Measurements from ENCODE around the gene ILKAP.

Gene ILKAP

DNA sequence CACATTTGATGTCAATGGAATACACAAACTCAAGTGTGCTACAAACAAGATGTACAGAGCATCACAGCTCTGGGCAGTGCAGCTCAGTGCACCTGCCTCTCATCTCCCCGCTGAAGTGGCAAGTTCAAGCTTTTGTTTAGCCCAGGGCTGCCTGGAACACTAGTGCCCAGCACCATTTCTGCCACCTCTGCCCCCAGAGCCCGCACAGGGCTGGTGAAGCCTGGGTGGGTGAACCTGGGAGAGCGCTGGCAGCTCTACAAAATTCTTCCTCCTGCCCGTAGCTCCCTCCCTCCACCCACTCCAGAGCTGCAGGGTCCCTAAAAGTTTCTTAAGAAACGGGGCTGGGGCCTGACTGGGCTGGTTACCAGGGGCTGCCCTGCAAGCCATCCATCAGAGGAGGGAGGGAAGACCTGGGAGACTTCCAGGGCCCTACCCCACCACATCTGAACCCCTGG lies 34.8 kb upstream of the ILKAP start:
- in situ Hi-C loops (cut with HindIII; ENCODE audit: low pct_ligation_motif_present, low pct_unique_long_range_greater_than_20kb, low sequenced_read_pairs): no loop called here
- DNase-seq: no peak

DNA sequence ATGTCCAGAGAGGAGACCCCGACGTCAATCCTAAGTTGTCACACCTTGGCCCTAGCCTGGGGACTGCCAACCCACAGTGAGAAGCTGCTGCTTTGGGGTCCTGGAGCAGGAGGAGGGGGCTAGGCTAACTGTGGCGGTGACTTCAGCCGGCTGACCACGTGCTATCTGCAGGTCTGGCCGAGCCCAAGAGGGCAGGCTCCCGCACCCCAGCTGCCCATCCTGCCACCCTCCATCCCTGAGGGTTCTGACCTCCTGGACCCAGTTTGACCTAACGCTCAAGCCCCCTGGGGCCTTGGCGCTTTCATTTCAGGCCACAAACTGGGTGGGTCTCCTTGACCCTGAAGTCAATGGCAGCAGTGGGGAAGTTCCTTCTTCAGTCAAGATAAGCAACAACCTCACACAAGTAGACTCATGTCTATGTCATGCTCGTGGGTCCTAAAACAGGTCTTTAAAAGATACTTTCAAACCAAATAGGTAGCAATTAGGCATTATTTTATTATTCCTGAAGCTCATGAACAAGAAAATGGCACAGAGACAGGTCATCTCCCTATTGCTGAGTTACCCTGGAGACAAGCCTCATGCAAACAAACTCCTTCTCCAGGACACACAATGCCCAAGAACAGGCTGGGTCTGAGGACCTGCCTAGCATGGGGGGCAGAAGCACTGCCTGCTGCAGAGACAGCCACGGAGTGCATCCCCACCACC lies 34.1 kb upstream of the ILKAP start:
- in situ Hi-C loops (cut with HindIII; ENCODE audit: low pct_ligation_motif_present, low pct_unique_long_range_greater_than_20kb, low sequenced_read_pairs): no loop called here
- no peak for DNase-seq

DNA sequence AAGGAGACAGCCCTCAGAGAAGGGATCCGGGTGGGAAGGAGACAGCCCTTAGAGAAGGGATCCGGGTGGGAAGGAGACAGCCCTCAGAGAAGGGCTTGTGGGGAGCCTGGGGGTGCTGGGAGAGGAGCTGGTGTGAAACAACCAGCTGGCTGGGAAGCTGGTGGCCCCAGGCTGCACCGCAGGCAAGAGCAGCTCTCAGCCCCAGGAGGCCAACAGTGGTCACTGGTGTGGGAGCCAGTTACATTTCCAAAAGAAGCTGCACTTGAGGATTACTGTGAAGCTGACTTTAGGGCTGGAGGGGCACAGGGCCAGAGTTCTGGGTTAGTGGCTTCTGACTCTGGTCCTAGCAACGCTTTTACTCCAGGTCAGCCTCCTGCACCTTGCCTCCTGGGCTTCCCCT lies 33.1 kb upstream of the ILKAP start:
- no peak for DNase-seq
- in situ Hi-C loops (cut with HindIII; ENCODE audit: low pct_ligation_motif_present, low pct_unique_long_range_greater_than_20kb, low sequenced_read_pairs): no loop called here

DNA sequence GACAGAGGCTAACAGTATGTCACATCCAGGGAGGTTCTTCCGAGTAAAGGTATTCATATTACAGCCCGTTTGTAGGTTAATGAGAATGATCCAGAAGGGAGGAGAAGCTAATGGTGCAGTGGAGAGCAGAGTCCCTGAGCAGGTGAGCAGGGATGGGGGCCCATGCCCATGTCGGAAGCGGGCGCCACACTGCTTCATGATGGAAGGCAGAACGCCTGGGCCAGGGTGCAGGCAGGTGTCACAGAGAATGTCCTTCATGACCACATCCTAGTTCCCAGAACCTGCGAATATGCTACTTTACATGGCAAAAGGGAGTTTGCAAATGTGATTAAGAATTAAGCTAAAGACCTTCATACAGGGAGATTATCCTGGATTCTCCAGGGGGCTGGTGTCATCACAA lies 32.4 kb upstream of the ILKAP start:
- in situ Hi-C loops (cut with HindIII; ENCODE audit: low pct_ligation_motif_present, low pct_unique_long_range_greater_than_20kb, low sequenced_read_pairs): no loop called here
- no peak for DNase-seq

DNA sequence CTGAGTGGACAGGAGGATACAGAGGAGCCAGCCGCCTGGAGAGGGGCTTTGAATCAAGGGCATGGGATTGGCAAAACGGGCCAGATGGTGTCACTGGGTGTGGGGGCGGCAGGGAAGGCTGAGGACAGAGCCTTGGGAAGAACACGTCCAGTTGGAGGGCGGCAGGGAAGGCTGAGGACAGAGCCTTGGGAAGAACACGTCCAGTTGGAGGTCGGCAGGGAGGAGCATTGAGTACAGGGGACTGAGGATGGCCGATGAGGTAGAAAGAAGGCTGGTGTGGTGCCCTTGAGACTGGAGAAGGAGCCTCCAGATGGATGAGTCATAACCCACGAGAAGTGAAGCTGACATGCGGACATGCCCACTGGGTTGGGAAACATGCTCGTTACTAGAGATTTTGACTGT lies 31.8 kb upstream of the ILKAP start:
- peak; percentile 13 for DNase-seq
- in situ Hi-C loops (cut with HindIII; ENCODE audit: low pct_ligation_motif_present, low pct_unique_long_range_greater_than_20kb, low sequenced_read_pairs): no loop called here

DNA sequence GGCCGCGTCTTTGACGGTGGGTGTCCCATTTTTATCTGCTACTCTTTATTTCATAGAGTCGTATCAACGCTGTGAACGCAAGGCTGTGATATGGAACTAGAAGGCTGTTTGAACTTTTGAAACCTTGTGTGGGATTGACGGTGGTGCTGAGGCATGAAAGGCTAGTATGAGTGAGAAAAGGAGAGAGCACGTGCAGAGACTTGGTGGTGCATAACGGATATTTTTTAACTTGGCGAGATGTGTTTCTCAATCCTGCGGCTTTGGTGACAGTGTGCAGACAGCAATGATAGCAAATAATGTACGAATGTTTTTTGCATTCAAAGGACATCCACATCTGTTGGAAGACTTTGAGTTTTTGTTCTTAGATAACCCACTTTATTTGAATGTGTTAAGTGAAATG lies 30.1 kb upstream of the ILKAP start:
- DNase-seq: no peak
- in situ Hi-C loops (cut with HindIII; ENCODE audit: low pct_ligation_motif_present, low pct_unique_long_range_greater_than_20kb, low sequenced_read_pairs): no loop called here

DNA sequence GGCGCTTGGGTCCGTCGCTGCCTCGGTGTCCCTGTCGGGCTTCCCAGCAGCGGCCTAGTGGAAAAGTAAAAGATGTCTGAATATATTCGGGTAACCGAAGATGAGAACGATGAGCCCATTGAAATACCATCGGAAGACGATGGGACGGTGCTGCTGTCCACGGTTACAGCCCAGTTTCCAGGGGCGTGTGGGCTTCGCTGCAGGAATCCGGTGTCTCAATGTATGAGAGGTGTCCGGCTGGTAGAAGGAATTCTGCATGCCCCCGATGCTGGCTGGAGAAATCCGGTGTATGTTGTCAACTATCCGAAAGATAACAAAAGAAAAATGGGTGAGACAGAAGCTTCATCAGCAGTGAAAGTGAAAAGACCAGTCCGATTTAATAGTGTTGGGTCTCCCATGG lies 28.3 kb upstream of the ILKAP start:
- in situ Hi-C loops (cut with HindIII; ENCODE audit: low pct_ligation_motif_present, low pct_unique_long_range_greater_than_20kb, low sequenced_read_pairs): no loop called here
- no peak for DNase-seq

DNA sequence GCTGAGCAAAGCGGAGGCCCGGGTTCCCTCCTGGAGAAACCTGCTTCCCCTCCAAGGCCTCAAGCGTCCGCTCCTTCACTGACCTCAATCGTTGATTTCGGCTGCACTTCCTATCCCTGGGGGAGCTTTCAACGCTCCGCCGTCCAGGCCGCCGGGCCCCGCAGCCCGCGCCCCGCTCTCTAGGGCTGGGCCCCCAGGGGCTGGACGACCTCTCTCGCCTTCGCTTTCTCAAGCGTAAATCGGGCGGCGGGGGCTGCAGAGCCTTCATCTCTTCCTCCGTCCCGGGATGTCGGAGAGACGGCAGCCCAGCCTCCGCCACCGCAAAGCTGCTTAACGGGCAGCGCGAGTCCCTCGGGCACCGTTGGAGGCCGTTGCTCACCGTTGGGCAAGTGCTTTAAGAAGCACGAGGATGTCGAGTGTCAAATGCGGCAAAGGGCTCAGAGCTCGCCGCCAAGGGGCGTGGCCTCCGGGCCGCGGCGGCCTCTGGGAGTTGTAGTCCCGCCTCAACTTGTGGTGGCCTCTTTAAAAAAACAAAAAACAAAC lies 27.8 kb upstream of the ILKAP start:
- in situ Hi-C loops (cut with HindIII; ENCODE audit: low pct_ligation_motif_present, low pct_unique_long_range_greater_than_20kb, low sequenced_read_pairs): no loop called here
- no peak for DNase-seq

DNA sequence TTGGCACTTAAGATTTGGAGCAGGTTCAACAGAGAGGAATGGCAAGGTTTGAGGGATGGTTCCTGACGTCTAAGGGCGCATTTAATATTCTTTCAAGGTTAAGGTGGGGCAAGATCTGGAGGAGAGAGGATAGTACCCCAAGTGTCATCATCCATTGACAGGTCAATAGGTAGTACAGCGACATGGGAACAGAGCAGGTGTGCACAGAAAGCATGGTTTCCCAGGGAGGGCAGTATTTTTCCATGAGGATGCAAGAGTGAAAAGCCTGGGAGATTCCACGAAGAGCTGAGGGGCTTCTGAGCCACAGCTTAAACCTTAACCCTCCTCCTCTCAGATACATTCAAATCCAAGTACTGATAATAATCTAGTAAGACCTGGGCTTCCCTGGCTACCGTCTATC lies 27.2 kb upstream of the ILKAP start:
- DNase-seq: no peak
- in situ Hi-C loops (cut with HindIII; ENCODE audit: low pct_ligation_motif_present, low pct_unique_long_range_greater_than_20kb, low sequenced_read_pairs): no loop called here

DNA sequence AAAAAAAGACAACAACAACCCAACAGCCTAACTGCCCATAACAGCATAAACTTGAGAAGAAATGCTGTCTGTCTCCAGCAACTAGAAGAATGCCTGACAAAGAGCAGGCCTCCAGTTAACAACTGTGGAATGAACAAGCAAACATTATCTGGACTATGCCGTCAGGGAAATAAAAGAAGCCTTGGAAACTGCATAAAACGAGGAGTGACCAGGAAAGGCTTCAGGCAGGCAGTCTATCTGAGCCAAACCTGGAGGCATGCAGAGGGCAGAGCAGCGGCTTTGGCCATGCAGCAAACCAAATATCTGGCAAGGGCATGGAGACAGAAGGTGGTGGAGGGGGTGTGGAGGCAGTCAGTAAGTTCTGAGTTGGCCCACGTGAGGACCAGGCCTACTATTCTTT lies 25.2 kb upstream of the ILKAP start:
- in situ Hi-C loops (cut with HindIII; ENCODE audit: low pct_ligation_motif_present, low pct_unique_long_range_greater_than_20kb, low sequenced_read_pairs): no loop called here
- no peak for DNase-seq

DNA sequence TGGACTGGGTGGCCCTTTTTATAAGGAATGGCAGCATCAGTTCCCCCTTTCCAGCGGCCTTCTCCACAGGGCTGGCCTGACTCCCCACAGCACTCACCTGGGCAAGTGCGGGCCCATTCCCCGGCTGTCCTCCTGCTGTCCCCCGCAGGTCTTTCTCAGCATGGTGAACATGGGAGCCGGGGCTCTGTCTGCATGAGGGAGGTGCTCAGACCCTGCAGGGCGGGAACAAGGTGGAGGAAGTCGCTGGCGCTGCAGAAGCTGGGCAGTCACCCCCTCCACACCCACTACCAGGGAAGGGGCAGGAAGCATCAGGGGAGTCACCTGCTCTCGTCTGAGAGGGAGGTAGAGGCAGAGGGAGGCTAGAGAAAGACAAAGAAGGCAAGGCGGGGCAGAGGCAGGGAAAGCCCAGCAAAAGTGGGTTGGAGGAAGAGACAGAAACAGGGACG lies 24.1 kb upstream of the ILKAP start:
- DNase-seq: no peak
- in situ Hi-C loops (cut with HindIII; ENCODE audit: low pct_ligation_motif_present, low pct_unique_long_range_greater_than_20kb, low sequenced_read_pairs): no loop called here

DNA sequence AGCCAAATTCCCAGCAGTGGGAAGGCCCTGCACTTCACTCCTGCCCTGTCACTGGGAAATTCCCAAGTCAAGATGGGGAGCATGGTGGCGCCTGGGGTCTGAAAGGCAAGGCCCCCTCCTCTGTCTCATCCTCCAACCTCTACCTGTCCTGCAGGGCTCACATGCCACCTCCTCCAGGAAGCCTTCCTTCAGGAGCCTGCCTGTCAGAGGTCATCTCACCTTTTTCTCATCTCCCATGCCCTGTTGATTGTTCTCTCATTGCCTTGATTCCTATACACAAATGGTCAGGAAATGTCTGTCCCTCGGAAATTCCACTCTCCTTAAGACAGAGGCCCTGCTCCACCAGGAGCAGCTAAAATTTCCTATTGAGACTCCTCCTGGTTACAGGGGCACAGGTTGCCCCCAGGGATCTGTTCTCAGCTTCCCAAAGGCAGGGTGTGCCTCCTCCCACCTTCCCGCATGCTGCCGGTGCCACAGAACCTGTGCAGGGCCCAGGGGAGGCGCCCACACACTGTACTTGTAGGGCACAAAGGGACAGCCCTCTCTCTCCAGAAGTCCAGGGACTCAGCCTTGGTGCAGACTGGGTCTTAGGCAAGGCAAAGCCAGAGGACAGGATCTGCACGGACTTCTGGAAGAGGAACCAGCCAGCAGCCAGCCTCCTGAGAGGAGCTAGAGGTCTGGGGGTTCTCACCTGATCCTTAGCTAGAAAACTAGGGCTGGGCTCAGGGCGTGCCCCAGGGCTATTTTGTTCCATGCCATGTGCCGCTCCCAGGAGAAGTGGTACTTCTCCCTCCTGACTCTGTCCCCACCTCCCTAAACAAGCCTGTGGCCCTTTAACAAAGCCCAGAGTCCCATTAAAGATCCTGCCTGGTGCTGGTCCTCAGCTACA lies 23.4 kb upstream of the ILKAP start:
- no peak for DNase-seq
- in situ Hi-C loops (cut with HindIII; ENCODE audit: low pct_ligation_motif_present, low pct_unique_long_range_greater_than_20kb, low sequenced_read_pairs): no loop called here

DNA sequence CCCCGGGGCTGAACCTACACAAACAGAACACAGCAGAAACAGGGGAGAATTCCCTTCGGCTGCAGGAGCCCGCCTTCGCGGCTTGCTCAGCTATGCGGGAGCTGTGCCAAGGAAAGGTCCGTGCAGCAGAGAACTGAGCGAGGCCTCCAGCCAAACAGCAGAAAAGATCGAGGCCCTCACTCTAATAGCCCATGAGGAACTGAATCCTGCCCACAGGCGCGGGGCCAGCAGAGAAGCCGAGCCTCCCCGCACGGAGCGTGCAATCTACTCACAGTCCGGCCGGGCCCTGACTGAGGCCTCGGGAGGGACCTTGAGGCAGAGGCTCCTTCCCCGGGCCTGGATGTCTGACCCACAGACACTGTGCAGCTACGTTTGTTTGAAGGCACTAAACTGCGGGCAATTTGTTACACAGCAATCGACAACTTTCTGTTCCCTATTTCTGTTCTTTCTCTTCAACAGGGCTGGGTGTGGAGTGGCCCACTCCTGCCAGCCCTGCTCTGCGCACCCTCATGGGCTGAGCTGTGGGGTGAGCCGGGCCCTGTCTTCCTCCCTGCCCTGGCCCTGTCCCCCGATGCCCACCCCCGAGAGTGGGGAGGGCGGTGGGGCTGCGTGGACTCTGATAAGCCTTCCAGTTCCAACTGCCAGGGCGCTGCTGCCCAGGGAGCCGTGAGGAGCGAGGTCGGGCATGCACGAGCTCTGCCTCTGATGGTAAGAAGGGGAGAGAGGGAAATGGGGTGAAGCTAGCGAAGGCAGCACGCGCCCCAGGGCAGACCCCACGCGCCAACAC lies 22.6 kb upstream of the ILKAP start:
- DNase-seq: no peak
- in situ Hi-C loops (cut with HindIII; ENCODE audit: low pct_ligation_motif_present, low pct_unique_long_range_greater_than_20kb, low sequenced_read_pairs): no loop called here

DNA sequence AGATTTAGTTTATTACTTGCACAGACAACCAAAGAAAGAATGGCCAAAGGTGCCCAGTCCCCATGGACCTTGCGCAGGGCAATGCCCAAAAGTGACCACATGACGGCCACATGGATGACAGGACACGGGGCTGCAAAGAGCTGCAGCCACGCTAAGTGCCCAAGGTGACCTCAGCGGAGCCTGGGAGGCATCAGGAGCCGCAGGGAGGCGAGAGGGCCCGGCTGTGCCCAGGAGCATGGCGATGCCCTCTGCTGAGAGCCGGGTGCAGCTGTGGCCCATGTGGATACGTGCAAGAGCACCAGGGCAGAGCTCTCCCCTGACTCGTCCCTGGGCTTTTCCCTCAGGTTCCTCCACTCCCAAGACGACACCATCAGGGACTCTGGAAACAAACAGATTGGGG lies 21.6 kb upstream of the ILKAP start:
- in situ Hi-C loops (cut with HindIII; ENCODE audit: low pct_ligation_motif_present, low pct_unique_long_range_greater_than_20kb, low sequenced_read_pairs): no loop called here
- DNase-seq: no peak

DNA sequence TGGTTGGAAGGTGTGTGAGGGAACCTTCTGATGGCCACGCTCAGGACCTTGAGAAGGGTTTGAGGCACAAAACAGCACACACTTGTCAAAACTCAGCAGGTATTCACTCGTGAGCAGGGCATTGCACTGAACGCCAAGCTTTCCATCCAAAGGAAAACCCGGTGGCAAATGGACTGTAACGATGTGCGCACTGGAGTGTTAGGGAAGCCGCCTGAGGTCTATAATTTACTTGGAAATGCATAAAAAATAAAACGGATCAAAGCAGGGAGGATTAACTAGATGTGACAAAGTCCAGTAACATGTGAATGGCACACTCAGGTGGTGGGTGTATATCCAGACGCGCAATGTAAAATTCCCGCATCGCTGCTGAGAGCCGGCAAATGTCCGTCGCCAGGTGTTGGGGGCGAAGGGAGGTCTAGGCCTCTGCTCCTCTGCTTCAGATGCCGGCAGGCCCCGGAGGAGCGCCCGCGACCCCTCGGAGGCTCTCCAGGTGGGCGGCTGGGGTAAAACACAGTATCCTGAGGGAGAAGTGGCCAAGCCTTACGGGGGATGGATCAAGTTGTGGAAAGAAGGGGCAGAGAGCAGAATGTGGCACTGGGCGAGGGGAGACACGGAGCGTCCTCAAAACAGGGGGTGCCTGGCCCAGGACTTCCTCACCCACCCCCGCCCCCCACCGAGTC lies 21.0 kb upstream of the ILKAP start:
- DNase-seq: no peak
- in situ Hi-C loops (cut with HindIII; ENCODE audit: low pct_ligation_motif_present, low pct_unique_long_range_greater_than_20kb, low sequenced_read_pairs): no loop called here

DNA sequence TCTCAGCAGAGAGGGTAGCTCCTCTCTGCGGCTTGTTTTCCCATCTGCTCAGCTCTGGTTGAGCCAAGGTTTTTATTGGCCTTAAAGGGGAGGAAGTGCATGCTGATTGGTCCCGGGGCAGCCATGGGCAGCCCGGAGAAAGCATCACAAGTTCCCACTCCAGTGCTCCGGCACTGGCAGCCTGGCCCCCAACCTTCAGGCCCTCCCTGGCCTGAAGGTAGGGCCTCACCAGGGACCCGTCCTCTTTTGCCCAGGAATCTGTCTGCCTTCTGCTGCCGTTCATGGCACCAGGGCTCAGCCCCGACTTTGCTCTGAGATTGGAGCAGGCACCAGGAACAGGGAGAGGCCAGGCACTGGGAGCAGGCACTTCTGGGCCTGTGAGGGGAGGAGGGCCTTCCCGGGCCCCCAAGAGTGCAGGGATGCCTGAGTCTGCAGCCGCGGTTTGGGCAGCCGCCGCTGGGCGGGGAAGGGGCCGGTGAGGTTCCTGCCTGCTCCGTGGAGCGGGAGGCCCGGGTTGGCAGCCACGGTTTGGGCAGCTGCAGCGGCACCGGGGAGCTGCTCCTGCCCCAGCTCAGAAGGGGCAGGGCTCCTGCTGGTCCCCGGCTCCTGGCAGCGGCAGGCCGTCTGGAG lies 17.5 kb upstream of the ILKAP start:
- no peak for DNase-seq
- in situ Hi-C loops (cut with HindIII; ENCODE audit: low pct_ligation_motif_present, low pct_unique_long_range_greater_than_20kb, low sequenced_read_pairs): no loop called here

DNA sequence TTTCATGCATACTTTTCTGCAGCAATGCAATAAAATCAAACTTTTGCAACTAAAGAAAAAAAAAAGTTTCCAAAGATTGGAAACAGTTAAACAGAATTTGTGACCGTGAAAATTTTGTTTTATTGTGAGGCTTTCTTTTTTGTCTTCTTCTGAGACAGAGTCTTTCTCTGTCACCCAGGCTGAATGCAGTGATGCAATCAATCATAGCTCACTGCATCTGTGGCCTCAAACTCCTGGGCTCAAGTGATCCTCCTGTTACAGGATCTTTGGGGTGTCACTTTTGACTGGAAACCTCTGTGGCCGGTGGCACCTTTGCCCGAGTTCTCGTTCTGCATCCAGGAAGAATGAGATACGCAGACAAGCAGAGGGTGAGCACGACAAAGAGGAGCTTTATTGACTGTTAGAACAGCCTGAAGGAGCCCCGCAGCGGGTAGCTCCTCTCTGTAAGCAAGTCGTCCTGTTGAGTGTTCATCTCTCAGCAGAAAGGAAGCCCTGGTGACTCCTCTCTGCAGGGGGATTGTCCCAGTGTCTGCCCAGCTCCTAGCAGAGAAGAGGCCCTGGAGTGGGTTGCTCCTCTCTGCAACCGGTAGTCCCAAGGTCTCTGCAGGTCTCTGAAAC lies 16.9 kb upstream of the ILKAP start:
- in situ Hi-C loops (cut with HindIII; ENCODE audit: low pct_ligation_motif_present, low pct_unique_long_range_greater_than_20kb, low sequenced_read_pairs): no loop called here
- DNase-seq: no peak

Data from ACHN (cell line).